Adrenal gland (tissue), 5 donors: ENCODE measurements around the gene SDR42E2.

Experiments used
- CTCF ChIP-seq, 6 experiments: fragments of 450-650 bp in 4 of 6; fragments of 200-600 bp in 2 of 6; sonication (generic) in 1 of 6; IDR thresholded peaks; 1 replicate in 5 of 6; 2 replicates in 1 of 6; pipeline versions ENCODE4 v1.5.1 to v1.8.0; 2016 to 2021; ENCODE audit warnings: antibody characterized with exemption in 6 of 6, mild to moderate bottlenecking in 2 of 6, moderate library complexity in 1 of 6
- POLR2A ChIP-seq, 2 donors: fragments of 450-650 bp; IDR thresholded peaks; one replicate each; pipeline ENCODE4 v1.6.1; 2017; ENCODE audit warnings: antibody characterized with exemption in 2 of 2, mild to moderate bottlenecking in 2 of 2, moderate library complexity in 1 of 2
- donor health status: DM: no; HTN: no; CAD: no.

- TF ChIP-seq CTCF (IDR thresholded peaks at IDR 0.05): no peak
- no peak for TF ChIP-seq POLR2A (IDR thresholded peaks at IDR 0.05)
Measured at GRCh38 chr16:22186517-22186916, 24.2 kb downstream of the SDR42E2 start.
